HepG2 (cell line): ENCODE results near the gene GRIN2D. TPM values are rescaled to one million over a fixed set of nuclear protein-coding genes. Genes with fewer than 3 reads are reported as not detected.
A peak's percentile ranks its signal among the peaks of the same experiment; 100 is the strongest.

Experiments
- ATF7-NPFF ChIP-seq: sonication (generic); formaldehyde crosslinking; IDR thresholded peaks from 2 replicates; pipeline ENCODE4 v1.8.1; 2023; ENCODE audit warnings: mild to moderate bottlenecking, low read depth, missing genetic modification reagents, moderate library complexity
- EEA1 ChIP-seq: sonication (generic); formaldehyde crosslinking; IDR thresholded peaks from 2 replicates; pipeline ENCODE4 v1.5.1; 2020; ENCODE audit warnings: mild to moderate bottlenecking, missing genetic modification reagents, borderline replicate concordance
- ERF ChIP-seq: IDR thresholded peaks from 2 replicates; pipeline ENCODE4 v1.6.1; 2018; ENCODE audit warnings: missing biosample characterization, missing genetic modification reagents
- MXD4 ChIP-seq: IDR thresholded peaks from 2 replicates; pipeline ENCODE4 v1.6.1; 2016; ENCODE audit warnings: mild to moderate bottlenecking, missing biosample characterization, missing genetic modification reagents
- NFYC ChIP-seq: IDR thresholded peaks from 2 replicates; pipeline ENCODE4 v1.6.1; 2016; ENCODE audit warnings: missing genetic modification reagents, missing compliant biosample characterization
- PAWR ChIP-seq: sonication (generic); formaldehyde crosslinking; IDR thresholded peaks from 2 replicates; pipeline ENCODE4 v1.4.0; 2020; ENCODE audit warnings: missing genetic modification reagents, mild to moderate bottlenecking, borderline replicate concordance
- TAF1 ChIP-seq: sonication (generic); formaldehyde crosslinking; IDR thresholded peaks from 2 replicates; pipeline ENCODE4 v1.4.0; 2020; ENCODE audit warnings: missing genetic modification reagents
- TBX2 ChIP-seq: sonication (generic); formaldehyde crosslinking; IDR thresholded peaks from 2 replicates; pipeline ENCODE4 v1.5.0; 2020; ENCODE audit warnings: missing genetic modification reagents, mild to moderate bottlenecking, borderline replicate concordance
- U2AF2 ChIP-seq: fragments of 200-400 bp; formaldehyde crosslinking; IDR thresholded peaks from 2 replicates; pipeline ENCODE4 v1.6.1; 2017; ENCODE audit warnings: low read depth, mild to moderate bottlenecking, low read length
- UBTF ChIP-seq: sonication (generic); formaldehyde crosslinking; IDR thresholded peaks from 2 replicates; pipeline ENCODE4 v1.4.0; 2020; ENCODE audit warnings: mild to moderate bottlenecking, missing genetic modification reagents
- ZNF224 ChIP-seq: sonication (generic); formaldehyde crosslinking; IDR thresholded peaks from 2 replicates; pipeline ENCODE4 v1.5.0; 2020; ENCODE audit warnings: mild to moderate bottlenecking, missing genetic modification reagents
- ZNF598 ChIP-seq: sonication (generic); formaldehyde crosslinking; IDR thresholded peaks from 2 replicates; pipeline ENCODE4 v1.5.1; 2020; ENCODE audit warnings: mild to moderate bottlenecking, missing genetic modification reagents, borderline replicate concordance
- ZNF614 ChIP-seq: IDR thresholded peaks from 2 replicates; pipeline ENCODE4 v1.6.1; 2018; ENCODE audit warnings: missing biosample characterization, missing genetic modification reagents, inconsistent platforms, borderline replicate concordance
- ZNF766 ChIP-seq: sonication (generic); formaldehyde crosslinking; IDR thresholded peaks from 2 replicates; pipeline ENCODE4 v1.5.0; 2020; ENCODE audit warnings: missing genetic modification reagents, borderline replicate concordance
- ZNF883 ChIP-seq: sonication (generic); formaldehyde crosslinking; IDR thresholded peaks from 2 replicates; pipeline ENCODE4 v1.5.1; 2020; ENCODE audit warnings: mild to moderate bottlenecking, missing genetic modification reagents; ENCODE audit errors: not compliant biosample characterization
- ZSCAN30 ChIP-seq: sonication (generic); formaldehyde crosslinking; IDR thresholded peaks from 2 replicates; pipeline ENCODE4 v1.5.0; 2020; ENCODE audit warnings: mild to moderate bottlenecking, missing genetic modification reagents
- polyA plus RNA-seq, 8 experiments: library from polyadenylated mRNA; depleted of rRNA in 3 of 8; stranded (reverse) in 7 of 8; unstranded in 1 of 8; fragments of >200 nt; fragmentation: Illumina TruSeq in 4 of 8; extraction: Trizol in 4 of 8; gene quantifications; 2 replicates each; pipeline versions ENCODE4 v1.2.1 to v1.2.3, GENCODE V29; 2011 to 2016; ENCODE audit warnings: low read depth in 4 of 8, missing spikeins in 1 of 8, mixed read lengths in 1 of 8; ENCODE audit not compliant: insufficient read depth in 1 of 8
- total RNA-seq, 5 experiments: library from RNA; depleted of rRNA; stranded (reverse); fragments of >200 nt; fragmentation: Illumina TruSeq; extraction: Trizol; gene quantifications; 2 replicates each; pipeline ENCODE4 v1.2.3, GENCODE V29; 2016; ENCODE audit warnings: low read depth in 1 of 5
- TF ChIP-seq, protein P1 (sequence below): sonication (generic); formaldehyde crosslinking; conservative IDR thresholded peaks from 2 replicates; pipeline ENCODE4 v1.4.0; 2020; ENCODE audit warnings: missing genetic modification reagents
- TF ChIP-seq, protein P2 (sequence below): sonication (generic); formaldehyde crosslinking; IDR thresholded peaks from 2 replicates; pipeline ENCODE4 v1.5.1; 2020; ENCODE audit warnings: mild to moderate bottlenecking, missing genetic modification reagents, borderline replicate concordance
- TF ChIP-seq, protein P3 (sequence below): sonication (generic); formaldehyde crosslinking; IDR thresholded peaks from 2 replicates; pipeline ENCODE4 v1.4.0; 2020; ENCODE audit warnings: missing genetic modification reagents; ENCODE audit errors: not compliant biosample characterization

The GRIN2D gene
- total and polyA plus RNA-seq, 2 of the 13 experiments (the other 11 are each of a cell fraction or from before 2014, with no cell fraction given) = 0.02 to 0.13 TPM

DNA sequence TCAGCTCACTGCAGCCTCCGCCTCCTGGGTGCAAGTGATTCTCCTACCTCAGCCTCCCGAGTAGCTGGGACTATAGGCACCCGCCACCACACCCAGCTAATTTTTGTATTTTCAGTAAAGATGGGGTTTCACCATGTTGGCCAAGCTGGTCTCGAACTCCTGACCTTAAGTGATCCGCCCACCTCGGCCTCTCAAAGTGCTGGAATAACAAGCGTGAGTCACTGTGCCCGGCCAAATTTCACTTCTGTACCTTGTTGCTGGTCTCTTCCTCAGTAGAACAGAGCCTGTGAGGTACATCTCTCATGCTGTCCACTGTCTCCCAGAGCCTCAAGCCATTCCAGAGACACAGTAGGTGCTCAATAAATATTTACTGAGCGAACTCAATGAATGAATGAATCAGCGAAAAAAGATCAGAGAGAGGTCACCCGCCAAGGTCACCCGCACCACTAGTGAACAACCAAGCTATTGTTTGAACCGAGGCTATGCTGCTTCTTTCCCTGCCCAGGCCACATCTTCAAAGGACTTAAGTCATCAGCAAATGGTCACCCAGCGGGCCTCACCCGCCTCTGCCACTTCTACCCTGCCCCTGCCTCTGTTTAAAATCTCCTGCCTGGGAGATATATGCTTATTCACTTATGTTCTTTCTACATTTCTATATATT lies 39.0 kb upstream of the GRIN2D start (continued):
- TF ChIP-seq ATF7-NPFF (CRISPR knock-in tag) = no peak
- no peak; the same call in 1 of the 2 replicates for TF ChIP-seq ZNF766
- TF ChIP-seq ZNF883 (CRISPR knock-in tag) = peak; percentile 20
- TF ChIP-seq EEA1 (CRISPR knock-in tag) = no peak
- TF ChIP-seq TAF1 (CRISPR knock-in tag) = no peak; the same call in 1 of the 2 replicates
- no peak for TF ChIP-seq NFYC (CRISPR knock-in tag)
- TF ChIP-seq TBX2 (CRISPR knock-in tag) = peak; percentile 90
- peak; percentile 61; the same call in 1 of the 2 replicates for TF ChIP-seq ZNF598 (CRISPR knock-in tag)
- no peak for TF ChIP-seq ZSCAN30 (CRISPR knock-in tag)
- no peak for TF ChIP-seq PAWR (CRISPR knock-in tag)
- TF ChIP-seq, protein P1, sequence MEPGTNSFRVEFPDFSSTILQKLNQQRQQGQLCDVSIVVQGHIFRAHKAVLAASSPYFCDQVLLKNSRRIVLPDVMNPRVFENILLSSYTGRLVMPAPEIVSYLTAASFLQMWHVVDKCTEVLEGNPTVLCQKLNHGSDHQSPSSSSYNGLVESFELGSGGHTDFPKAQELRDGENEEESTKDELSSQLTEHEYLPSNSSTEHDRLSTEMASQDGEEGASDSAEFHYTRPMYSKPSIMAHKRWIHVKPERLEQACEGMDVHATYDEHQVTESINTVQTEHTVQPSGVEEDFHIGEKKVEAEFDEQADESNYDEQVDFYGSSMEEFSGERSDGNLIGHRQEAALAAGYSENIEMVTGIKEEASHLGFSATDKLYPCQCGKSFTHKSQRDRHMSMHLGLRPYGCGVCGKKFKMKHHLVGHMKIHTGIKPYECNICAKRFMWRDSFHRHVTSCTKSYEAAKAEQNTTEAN = peak; percentile 62
- TF ChIP-seq, protein P2, sequence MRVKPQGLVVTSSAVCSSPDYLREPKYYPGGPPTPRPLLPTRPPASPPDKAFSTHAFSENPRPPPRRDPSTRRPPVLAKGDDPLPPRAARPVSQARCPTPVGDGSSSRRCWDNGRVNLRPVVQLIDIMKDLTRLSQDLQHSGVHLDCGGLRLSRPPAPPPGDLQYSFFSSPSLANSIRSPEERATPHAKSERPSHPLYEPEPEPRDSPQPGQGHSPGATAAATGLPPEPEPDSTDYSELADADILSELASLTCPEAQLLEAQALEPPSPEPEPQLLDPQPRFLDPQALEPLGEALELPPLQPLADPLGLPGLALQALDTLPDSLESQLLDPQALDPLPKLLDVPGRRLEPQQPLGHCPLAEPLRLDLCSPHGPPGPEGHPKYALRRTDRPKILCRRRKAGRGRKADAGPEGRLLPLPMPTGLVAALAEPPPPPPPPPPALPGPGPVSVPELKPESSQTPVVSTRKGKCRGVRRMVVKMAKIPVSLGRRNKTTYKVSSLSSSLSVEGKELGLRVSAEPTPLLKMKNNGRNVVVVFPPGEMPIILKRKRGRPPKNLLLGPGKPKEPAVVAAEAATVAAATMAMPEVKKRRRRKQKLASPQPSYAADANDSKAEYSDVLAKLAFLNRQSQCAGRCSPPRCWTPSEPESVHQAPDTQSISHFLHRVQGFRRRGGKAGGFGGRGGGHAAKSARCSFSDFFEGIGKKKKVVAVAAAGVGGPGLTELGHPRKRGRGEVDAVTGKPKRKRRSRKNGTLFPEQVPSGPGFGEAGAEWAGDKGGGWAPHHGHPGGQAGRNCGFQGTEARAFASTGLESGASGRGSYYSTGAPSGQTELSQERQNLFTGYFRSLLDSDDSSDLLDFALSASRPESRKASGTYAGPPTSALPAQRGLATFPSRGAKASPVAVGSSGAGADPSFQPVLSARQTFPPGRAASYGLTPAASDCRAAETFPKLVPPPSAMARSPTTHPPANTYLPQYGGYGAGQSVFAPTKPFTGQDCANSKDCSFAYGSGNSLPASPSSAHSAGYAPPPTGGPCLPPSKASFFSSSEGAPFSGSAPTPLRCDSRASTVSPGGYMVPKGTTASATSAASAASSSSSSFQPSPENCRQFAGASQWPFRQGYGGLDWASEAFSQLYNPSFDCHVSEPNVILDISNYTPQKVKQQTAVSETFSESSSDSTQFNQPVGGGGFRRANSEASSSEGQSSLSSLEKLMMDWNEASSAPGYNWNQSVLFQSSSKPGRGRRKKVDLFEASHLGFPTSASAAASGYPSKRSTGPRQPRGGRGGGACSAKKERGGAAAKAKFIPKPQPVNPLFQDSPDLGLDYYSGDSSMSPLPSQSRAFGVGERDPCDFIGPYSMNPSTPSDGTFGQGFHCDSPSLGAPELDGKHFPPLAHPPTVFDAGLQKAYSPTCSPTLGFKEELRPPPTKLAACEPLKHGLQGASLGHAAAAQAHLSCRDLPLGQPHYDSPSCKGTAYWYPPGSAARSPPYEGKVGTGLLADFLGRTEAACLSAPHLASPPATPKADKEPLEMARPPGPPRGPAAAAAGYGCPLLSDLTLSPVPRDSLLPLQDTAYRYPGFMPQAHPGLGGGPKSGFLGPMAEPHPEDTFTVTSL (CRISPR knock-in tag) = peak; percentile 88
- peak; percentile 68; the same call in 1 of the 2 replicates for TF ChIP-seq ZNF614 (CRISPR knock-in tag)
- TF ChIP-seq, protein P3, sequence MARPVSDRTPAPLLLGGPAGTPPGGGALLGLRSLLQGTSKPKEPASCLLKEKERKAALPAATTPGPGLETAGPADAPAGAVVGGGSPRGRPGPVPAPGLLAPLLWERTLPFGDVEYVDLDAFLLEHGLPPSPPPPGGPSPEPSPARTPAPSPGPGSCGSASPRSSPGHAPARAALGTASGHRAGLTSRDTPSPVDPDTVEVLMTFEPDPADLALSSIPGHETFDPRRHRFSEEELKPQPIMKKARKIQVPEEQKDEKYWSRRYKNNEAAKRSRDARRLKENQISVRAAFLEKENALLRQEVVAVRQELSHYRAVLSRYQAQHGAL (CRISPR knock-in tag) = no peak
- TF ChIP-seq U2AF2 = no peak
- TF ChIP-seq ZNF224 = no peak
- peak; percentile 83; the same call in 1 of the 2 replicates for TF ChIP-seq ERF (CRISPR knock-in tag)
- TF ChIP-seq MXD4 (CRISPR knock-in tag) = peak; percentile 80; the same call in 1 of the 2 replicates
- TF ChIP-seq UBTF (CRISPR knock-in tag) = peak; percentile 66
